GM12865 (cell line): ENCODE measurements around the gene ATP9B.

Source experiments
- DNase-seq: peaks from one replicate; pipeline ENCODE4 v3.0.0; 2010; ENCODE audit warnings: low read depth
- H3K4me3 ChIP-seq: 2 replicates; pipeline ENCODE4 v1.5.1; 2011; ENCODE audit warnings: mild to moderate bottlenecking, low read depth, low read length, control low read depth
- TF ChIP-seq, protein P1 (sequence below): IDR thresholded peaks from 2 replicates; pipeline ENCODE4 v1.5.1; 2011; ENCODE audit warnings: low read length, control low read depth, low read depth, inconsistent platforms; ENCODE audit not compliant: insufficient read depth; ENCODE audit errors: missing control alignments

The ATP9B gene

DNA sequence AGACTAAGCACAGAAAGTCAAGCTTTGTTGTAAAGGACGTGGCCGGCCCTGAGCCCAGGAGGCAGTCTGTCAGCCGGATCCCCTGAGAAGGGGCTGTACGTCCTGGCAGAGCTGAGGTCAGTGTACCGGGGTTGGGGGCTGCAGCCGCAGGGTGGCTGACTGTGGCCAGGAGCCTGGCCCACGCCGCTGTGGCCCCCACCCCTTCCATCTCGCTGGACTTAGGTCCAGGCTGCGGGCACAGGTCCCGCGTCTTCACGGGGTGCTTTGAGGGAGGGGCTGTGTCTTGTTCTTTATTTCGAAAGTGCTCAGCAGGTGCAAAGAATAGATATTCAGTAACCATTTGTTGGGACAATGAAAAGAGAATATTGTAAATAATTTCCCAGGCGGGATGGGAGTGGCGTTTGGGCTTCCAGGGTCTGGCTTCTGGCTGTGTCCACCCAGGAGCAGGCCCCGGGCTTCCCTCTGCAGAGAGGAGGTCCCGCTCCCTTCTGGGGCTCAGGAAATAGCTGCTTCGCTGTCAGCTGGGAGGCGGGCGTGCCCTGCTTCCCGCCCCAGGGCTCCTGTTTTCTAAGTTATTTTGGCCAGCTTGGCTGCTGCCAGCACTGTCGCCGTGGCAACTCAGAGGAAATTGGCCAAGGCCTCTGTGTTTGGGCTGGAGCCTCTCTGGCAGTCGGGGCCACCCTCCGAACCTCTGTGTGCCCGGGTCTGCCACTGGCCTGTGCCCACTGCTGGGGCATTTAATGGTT lies 334.0 kb downstream of the ATP9B start:
- H3K4me3 ChIP-seq: no peak overlapping the region
- TF ChIP-seq, protein P1, sequence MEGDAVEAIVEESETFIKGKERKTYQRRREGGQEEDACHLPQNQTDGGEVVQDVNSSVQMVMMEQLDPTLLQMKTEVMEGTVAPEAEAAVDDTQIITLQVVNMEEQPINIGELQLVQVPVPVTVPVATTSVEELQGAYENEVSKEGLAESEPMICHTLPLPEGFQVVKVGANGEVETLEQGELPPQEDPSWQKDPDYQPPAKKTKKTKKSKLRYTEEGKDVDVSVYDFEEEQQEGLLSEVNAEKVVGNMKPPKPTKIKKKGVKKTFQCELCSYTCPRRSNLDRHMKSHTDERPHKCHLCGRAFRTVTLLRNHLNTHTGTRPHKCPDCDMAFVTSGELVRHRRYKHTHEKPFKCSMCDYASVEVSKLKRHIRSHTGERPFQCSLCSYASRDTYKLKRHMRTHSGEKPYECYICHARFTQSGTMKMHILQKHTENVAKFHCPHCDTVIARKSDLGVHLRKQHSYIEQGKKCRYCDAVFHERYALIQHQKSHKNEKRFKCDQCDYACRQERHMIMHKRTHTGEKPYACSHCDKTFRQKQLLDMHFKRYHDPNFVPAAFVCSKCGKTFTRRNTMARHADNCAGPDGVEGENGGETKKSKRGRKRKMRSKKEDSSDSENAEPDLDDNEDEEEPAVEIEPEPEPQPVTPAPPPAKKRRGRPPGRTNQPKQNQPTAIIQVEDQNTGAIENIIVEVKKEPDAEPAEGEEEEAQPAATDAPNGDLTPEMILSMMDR: no peak
- no peak for DNase-seq

DNA sequence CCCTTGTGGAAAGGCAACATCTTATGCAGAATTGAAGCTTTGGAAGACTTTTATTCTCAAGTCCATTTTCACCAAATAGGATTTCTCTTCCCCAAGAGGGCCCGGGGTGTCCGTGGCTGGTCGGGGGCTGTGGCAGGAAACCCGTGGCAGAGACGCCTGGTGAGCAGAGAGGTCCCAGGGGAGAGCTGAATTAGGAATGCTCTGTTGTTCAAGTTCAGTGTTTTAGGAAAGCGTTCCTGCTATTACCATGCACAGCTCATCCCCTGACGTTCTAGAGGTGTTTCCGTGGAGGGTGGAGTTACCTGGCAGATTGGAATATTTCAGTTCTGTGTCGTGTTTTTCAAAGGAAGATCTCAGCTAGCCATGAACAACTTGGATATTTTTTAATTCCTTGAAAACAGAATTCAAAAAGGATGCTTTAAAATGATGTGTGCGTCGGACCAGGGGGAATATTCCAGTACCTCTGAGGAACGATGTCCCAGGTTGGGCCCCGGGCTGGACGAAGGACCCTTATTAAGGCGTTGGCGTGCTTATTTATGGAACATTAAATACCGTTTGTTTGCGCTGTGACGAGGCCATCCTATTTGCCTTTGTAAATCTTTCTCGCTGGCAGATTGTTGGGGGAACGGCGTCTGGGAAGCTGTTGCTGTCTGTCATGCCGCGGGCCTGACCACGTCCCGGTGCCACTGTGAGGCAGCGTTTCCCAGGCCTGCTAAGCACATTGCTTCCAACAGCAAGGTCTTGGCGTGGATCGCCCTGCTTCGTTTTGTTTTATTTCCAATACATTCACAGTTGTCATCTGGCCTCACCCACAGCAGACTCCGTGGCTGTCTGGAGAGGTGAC lies 334.8 kb downstream of the ATP9B start:
- TF ChIP-seq, protein P1: no peak
- DNase-seq: no peak
- no peak overlapping the region for H3K4me3 ChIP-seq

DNA sequence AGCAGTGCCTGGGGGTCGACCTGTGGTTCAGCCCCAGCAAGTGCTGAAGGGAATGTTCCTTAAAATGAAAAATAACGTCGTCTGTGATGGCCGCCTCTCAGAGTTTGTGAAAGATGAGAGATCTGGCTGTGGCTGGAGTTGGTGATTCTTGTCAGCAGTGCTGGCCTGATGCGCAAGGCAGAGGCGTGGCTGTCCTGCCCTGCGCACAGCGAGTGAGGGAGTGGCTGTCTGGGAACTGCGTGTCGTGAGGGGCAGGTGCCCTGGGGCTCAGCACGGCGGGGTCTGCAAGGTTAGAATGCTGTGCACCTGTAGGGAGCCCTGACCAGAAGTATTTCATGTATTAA lies 335.3 kb downstream of the ATP9B start:
- TF ChIP-seq, protein P1: no peak
- H3K4me3 ChIP-seq: no peak overlapping the region
- no peak for DNase-seq

DNA sequence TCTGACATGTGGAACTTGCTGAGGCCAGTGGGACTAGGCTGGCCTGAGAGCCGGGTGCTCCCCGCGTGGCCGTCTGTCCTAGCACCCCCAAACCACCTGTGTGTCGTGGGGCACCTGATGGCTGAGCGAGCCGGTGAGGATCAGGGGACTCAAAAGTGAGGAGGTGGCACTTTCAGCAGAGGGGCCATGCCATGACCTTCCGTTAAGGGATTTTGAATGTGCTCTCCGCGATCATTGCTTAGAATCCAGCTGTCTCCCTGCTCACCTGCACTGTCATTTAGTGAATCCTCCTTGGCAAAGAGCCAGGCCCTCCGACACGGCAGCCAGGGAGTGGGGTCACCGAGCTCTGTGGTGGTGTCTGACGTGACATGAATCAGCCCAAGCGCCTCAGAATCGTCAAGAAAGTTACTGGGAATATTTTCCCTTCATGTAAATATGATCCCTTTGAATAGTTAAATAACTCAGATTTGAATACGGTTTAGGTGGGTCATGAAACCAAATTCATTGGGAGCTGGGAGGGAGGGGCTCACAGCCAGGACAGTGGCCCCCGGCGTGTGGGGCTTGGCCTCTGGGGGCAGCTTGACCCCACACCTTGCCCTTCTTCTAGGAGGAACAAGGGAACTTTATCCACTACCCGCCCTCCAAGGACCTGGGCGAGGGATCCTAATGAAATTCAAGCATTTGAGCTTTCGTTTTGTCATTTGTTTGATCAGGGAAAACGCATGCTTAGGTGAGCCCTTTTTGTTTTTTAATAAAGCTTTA lies 336.0 kb downstream of the ATP9B start:
- no peak for DNase-seq
- peak overlapping the region; percentile 13 for H3K4me3 ChIP-seq
- TF ChIP-seq, protein P1: no peak

DNA sequence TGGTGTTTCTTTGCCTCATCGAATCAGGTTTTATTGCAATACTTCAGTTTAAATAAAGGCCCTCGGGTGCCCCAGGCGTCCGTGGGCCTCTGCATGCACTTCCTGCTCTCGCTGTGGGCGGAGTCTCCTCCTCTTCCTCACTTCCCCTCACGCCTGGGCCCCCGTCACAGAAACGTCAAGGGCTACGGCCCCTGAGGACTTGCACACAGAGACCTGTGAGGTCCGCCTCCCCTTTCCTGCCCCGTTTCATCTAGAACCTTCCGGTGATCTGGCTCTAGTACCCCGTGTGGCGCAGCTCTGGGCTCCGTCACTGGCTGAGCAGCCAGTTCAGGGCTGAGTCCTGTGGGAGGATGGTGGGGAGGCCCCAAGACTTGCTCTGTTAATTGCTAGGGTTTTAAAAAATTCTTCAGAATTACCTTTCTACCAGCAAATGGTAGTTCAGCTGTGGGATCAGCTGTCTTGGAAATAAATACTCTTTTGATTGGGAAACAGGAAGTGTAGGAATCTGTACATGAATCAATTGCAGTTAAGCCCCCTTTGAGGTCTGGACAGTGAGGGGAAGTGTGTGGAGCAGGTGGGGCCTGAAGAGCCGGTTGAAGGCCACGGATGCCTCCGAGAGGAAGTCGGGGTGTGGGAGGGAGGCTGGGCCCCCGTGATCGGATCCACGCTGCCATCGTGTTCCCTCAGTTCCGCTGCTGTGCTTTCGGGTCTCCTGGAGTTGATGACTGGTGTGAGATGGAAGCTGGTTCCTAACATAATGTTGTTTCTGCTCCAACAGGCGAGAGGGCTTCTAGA lies 336.8 kb downstream of the ATP9B start:
- H3K4me3 ChIP-seq: peak overlapping the region; percentile 13
- TF ChIP-seq, protein P1: no peak

DNA sequence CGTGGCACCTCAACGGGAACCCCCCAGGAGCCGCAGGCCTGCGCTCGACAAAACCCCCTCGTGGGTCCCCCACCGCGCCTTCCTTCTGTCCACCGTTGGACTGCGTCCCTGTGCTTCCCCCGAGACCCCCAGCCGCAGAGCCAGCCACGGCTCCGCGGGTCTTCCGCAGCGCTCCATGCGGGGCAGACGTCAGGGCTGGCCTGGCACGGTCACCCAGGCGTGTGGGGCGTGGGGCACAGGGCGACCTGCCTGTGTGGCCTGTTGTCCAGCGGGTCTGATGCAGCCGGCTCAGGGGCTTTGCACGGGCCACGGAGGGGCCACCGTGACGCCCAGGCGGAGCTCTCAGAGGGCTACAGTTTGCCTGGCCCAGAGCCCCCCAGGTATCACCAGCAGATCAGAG lies 337.5 kb downstream of the ATP9B start:
- DNase-seq: no peak
- TF ChIP-seq, protein P1: no peak
- H3K4me3 ChIP-seq: no peak overlapping the region

More for the DNA sequence above, 336.8 kb downstream of the ATP9B start:
- DNase-seq: peak; percentile 70
